Measurements from ENCODE around the gene CDH7.

The CDH7 gene

DNA sequence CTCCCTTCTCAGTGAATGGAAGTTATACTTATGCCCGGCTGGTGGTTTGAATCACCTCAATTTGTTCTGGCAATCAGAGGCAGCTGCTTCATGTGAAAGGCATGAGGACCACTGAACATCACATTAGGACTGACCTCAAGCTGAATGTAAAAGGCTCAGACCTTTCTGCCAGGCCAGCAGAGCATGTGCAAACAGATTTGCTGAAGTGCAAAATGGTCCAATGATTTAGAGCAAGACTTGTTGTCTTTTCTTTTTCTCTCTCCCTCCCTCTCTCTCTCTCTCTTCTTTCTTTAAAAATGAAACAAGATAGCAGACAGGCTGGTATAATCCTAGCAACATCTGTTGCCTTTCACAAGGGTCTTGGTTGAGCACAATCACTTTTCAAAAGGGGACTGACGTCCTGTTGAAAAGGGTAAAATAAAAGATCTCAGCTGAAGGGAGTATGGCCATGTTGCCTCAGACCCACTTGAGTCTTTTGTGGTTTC, 13.3 kb upstream of the CDH7 start:
- TF ChIP-seq CTCF (conservative IDR thresholded peaks at IDR 0.05) (no peak), ZFX (IDR thresholded peaks at IDR 0.05) (no peak)

DNA sequence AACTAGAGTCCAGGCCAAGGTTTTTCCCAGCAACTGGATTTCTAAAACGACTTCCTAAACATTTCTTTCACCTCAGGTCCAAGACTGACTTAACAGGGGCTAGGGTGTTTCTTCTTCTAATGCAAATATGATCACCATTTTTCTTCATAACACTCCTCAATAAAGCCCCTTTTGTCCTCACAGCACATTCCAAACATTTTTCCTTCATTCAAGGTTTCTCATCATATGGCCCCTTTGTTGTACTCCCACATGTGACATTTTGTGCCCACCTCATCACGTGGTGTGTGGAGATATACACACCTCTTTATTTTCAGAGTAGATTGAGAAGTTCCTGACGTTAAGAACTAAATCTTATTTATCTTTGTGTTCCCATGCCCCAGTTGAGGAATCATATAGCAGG, 3.9 kb upstream of the CDH7 start:
- TF ChIP-seq CTCF (conservative IDR thresholded peaks at IDR 0.05) = no peak
- no peak overlapping the region for H3K27ac ChIP-seq

More for the DNA sequence above, 13.3 kb upstream of the CDH7 start:
- H3K27ac ChIP-seq = no peak overlapping the region

DNA sequence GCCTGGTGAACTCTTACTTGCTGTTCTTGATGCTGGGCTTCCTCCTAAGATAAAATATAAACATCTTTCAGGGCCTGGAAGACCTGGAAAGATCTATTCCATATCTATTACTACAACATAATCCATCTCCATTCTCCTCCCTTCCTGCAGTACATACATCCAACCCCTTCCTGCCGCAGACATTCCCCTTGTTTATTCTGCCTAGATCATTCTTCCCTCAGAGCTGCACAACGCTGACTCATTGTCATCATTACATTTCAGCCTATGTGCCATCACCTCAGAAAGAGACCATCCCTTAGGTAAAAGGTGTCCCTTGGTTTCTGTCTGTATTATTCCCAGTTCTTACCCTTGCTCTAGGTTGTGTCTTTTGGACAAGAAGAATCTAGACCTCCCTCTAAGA, 2.5 kb upstream of the CDH7 start:
- no peak for TF ChIP-seq CTCF (conservative IDR thresholded peaks at IDR 0.05)
- TF ChIP-seq ZFX (IDR thresholded peaks at IDR 0.05) = no peak
- H3K27ac ChIP-seq = no peak overlapping the region

DNA sequence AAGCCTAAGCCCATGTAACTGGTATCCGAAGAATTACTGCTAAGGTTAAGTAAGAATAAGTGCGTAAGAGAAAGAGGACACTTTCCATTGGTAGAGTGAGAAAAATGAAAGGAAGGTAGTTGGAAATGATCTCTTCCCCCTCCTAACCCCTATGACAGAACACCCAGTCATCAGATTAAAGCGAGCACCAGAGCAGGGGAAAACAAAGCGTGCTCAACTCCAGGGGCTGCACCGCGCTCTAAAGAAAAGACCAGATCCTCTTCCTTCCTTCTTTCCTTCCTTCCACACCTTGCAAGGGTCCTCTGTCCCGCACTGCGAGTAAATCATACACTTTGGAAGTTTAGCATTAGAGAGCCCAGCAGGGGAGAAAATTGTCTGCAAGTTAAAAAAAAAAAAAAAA, 971 bp upstream of the CDH7 start:
- no peak for TF ChIP-seq CTCF (conservative IDR thresholded peaks at IDR 0.05)
- TF ChIP-seq ZFX (IDR thresholded peaks at IDR 0.05) = no peak
- H3K27ac ChIP-seq = no peak overlapping the region

- H3K27ac ChIP-seq = no peak overlapping the region
- TF ChIP-seq CTCF (conservative IDR thresholded peaks at IDR 0.05) (no peak), ZFX (IDR thresholded peaks at IDR 0.05) (no peak)
Measured at GRCh38 chr18:65751155-65752085, 608 bp downstream of the CDH7 start.

DNA sequence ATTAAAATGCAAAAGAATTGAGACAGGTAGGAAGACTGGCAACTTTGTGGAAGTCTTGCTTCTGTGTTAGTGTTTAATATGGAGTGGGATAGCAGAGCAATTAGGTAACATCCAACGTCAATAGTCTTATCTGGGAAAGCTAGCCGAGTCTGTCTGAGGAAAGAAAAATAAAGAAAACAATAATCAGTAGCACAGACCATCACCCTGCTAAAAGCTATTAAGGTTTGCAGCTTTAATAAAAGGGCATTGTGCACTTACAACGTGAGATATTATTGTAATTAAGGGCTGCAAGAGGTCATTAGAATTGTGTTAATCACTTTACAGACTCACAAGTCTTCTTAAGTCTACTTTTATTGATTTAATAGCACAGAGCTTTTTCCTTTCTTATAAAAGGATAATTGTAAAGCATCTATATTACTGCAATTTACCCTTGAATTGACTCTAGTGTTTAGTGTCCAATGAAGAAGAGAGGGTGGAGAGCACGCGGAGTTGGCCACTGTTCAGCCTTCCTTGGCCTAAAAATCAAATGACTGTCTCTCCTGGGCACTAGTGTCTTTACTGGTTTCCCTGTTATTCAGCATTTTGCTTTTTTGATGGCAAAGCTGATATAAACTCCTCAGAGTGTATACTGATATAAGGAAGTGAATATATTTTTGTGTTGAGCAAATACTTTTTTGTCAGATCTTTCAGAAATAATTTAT, 2.0 kb downstream of the CDH7 start:
- no peak overlapping the region for H3K27ac ChIP-seq
- no peak for TF ChIP-seq CTCF (conservative IDR thresholded peaks at IDR 0.05)
- TF ChIP-seq ZFX (IDR thresholded peaks at IDR 0.05) = no peak

DNA sequence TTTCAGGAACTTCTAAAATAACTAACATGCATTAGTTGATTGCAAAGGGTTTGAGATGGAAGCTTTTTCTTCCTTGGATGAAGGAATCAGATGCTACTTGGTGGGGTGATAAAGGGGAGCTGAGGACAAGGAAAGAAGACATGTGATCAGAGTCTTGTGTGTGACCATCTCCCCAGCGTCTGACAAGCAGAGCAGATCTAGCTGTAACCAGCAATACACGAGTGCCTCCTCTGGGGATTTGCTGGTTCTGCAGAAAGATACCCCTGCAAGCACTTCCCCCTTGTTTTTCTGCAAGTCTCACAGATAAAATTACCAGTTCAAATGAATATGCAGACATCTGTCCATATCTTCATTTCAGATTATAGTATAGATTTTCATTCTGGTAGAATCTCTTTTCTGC, 2.7 kb downstream of the CDH7 start:
- no peak overlapping the region for H3K27ac ChIP-seq
- TF ChIP-seq ZFX (IDR thresholded peaks at IDR 0.05) = no peak
- peak; percentile 68 for TF ChIP-seq CTCF (conservative IDR thresholded peaks at IDR 0.05)

Measured in C4-2B (cell line).